ENCODE data around the gene SLC16A8. TPM values are rescaled to one million over a fixed set of nuclear protein-coding genes. Genes with fewer than 3 reads are reported as not detected.

SLC16A8 gene
- total RNA-seq, 1 donor from 2014 or later = 0.35 TPM

GRCh38 chr22:38072322-38073149, 11.4 kb downstream of the SLC16A8 start:
- no peak for DNase-seq (ENCODE audit: low spot score)

- DNase-seq (ENCODE audit: low spot score) = no peak
Observed at GRCh38 chr22:38071421-38072321, 12.3 kb downstream of the SLC16A8 start.

- DNase-seq (ENCODE audit: low spot score) = no peak
Observed at GRCh38 chr22:38070250-38070921, 13.6 kb downstream of the SLC16A8 start.

- DNase-seq (ENCODE audit: low spot score) = peak; percentile 34
Observed at GRCh38 chr22:38069372-38070249, 14.4 kb downstream of the SLC16A8 start.

GRCh38 chr22:38068641-38069371, 15.2 kb downstream of the SLC16A8 start:
- no peak for DNase-seq (ENCODE audit: low spot score)

GRCh38 chr22:38067761-38068360, 16.1 kb downstream of the SLC16A8 start:
- DNase-seq (ENCODE audit: low spot score) = no peak

- DNase-seq (ENCODE audit: low spot score) = no peak
Observed at GRCh38 chr22:38067028-38067415, 17.0 kb downstream of the SLC16A8 start.

GRCh38 chr22:38066381-38067027, 17.5 kb downstream of the SLC16A8 start:
- no peak for DNase-seq (ENCODE audit: low spot score)

- no peak for DNase-seq (ENCODE audit: low spot score)
Observed at GRCh38 chr22:38065539-38065938, 18.4 kb downstream of the SLC16A8 start.

GRCh38 chr22:38062791-38063190, 21.2 kb downstream of the SLC16A8 start:
- no peak for DNase-seq (ENCODE audit: low spot score)

- peak; percentile 89 for DNase-seq (ENCODE audit: low spot score)
Observed at GRCh38 chr22:38056969-38057891, 26.8 kb downstream of the SLC16A8 start, which contains the start of gene PICK1. TSS of gene PICK1 (plus strand) at chr22:38057404. CDS start at chr22:38057810, 406 bp downstream.

GRCh38 chr22:38051900-38052862, 31.8 kb downstream of the SLC16A8 start:
- peak; percentile 82 for DNase-seq (ENCODE audit: low spot score)

GRCh38 chr22:38051261-38051660, 32.7 kb downstream of the SLC16A8 start:
- no peak for DNase-seq (ENCODE audit: low spot score)

GRCh38 chr22:38050720-38051119, 33.3 kb downstream of the SLC16A8 start:
- no peak for DNase-seq (ENCODE audit: low spot score)

- no peak for DNase-seq (ENCODE audit: low spot score)
Observed at GRCh38 chr22:38049812-38050619, 34.0 kb downstream of the SLC16A8 start.

GRCh38 chr22:38046070-38046748, 37.8 kb downstream of the SLC16A8 start:
- no peak for DNase-seq (ENCODE audit: low spot score)

All from mucosa of gallbladder (tissue), 1 donor.